ENCODE measurements around the gene RALGPS1.
A peak's percentile ranks its signal among the peaks of the same experiment; 100 is the strongest.

Gene RALGPS1

DNA sequence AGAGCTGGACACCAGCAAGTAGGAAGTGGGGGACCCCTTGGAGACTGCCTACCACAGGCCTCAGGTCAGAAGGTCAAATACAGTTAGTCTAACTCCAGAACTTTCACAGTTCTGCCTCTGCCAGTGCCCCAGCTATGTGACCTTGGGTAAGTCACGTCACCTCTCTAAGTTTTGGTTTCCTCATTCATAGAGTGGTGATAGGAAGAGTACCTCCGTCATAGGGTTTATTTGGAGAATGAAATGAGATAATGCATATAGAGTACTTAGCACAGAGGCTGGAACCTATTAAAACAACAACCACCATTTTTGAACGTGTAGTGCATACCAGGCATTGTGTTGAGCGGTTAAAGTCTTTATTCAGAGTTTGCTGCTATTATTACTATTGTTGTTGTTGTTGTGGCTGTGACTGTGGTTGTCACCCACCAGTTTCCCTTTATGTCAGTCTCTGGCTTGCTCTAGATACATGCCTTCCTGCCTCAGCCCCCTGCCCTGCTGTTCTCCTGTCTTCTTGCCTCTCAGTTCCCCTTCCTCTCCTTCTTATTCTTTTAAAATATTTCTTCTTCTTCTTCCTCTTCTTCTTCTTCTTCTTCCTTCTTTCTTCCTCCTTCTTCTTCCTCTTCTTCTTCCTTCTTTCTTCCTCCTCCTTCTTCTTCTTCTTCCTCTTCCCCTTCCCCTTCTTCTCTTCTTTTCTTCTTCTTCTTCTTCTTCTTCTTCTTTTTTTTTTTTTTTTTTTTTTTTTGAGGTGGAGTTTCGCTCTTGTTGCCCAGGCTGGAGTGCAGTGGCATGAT lies 67.8 kb downstream of the RALGPS1 start:
- no peaks in the 10 kb centered on the region for H3K27me3 ChIP-seq (ENCODE audit: control insufficient read depth, insufficient read depth, low read length)
- no peaks in the 10 kb centered on the region for H3K79me2 ChIP-seq
- no peak overlapping the region for H3K9ac ChIP-seq
- no peak overlapping the region for H2AFZ ChIP-seq
- H3K4me3 ChIP-seq (ENCODE audit: low read depth, low read length), result no peak overlapping the region
- H3K27ac ChIP-seq, result no peak overlapping the region
- no peak overlapping the region for H3K4me2 ChIP-seq (ENCODE audit: low read length)
- H3K36me3 ChIP-seq (ENCODE audit: control insufficient read depth, insufficient read depth, low read length), result no peaks in the 10 kb centered on the region
- TF ChIP-seq, protein P1, sequence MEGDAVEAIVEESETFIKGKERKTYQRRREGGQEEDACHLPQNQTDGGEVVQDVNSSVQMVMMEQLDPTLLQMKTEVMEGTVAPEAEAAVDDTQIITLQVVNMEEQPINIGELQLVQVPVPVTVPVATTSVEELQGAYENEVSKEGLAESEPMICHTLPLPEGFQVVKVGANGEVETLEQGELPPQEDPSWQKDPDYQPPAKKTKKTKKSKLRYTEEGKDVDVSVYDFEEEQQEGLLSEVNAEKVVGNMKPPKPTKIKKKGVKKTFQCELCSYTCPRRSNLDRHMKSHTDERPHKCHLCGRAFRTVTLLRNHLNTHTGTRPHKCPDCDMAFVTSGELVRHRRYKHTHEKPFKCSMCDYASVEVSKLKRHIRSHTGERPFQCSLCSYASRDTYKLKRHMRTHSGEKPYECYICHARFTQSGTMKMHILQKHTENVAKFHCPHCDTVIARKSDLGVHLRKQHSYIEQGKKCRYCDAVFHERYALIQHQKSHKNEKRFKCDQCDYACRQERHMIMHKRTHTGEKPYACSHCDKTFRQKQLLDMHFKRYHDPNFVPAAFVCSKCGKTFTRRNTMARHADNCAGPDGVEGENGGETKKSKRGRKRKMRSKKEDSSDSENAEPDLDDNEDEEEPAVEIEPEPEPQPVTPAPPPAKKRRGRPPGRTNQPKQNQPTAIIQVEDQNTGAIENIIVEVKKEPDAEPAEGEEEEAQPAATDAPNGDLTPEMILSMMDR (IDR thresholded peaks at IDR 0.05), result no peak
- H3K4me1 ChIP-seq, result peaks cover 28% of the 10 kb centered on the region
- H3K9me3 ChIP-seq (ENCODE audit: control insufficient read depth, low read length), result no peaks in the 10 kb centered on the region

DNA sequence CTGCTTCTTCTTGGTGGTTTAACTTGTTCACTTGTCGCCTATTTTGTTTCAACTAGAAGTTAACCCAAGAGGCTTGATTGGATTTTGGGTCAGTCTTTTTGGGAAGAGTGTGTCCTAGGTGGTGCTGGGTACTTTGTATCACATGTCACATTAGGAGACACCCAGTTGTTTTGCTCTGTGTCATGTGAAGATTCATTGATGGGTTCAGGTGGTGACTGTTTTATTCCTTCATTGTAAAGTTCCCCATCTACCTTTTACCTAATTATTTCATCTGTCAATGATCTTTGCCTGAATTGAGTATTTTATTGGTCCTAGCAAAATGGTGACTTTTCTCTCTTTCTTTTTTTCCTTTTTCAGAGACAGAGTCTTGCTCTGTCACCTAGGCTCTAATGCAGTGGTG lies 69.2 kb downstream of the RALGPS1 start:
- Histone ChIP-seq H3K9ac (no peak overlapping the region), H3K4me3 (ENCODE audit: low read depth, low read length) (no peak overlapping the region), H3K4me1 (peaks cover 25% of the 10 kb centered on the region), H3K36me3 (ENCODE audit: control insufficient read depth, insufficient read depth, low read length) (no peaks in the 10 kb centered on the region), H3K4me2 (ENCODE audit: low read length) (no peak overlapping the region), H3K27ac (no peak overlapping the region), H3K9me3 (ENCODE audit: control insufficient read depth, low read length) (no peaks in the 10 kb centered on the region), H3K79me2 (no peaks in the 10 kb centered on the region), H2AFZ (no peak overlapping the region), H3K27me3 (ENCODE audit: control insufficient read depth, insufficient read depth, low read length) (no peaks in the 10 kb centered on the region)
- TF ChIP-seq, protein P1 (IDR thresholded peaks at IDR 0.05), result no peak

DNA sequence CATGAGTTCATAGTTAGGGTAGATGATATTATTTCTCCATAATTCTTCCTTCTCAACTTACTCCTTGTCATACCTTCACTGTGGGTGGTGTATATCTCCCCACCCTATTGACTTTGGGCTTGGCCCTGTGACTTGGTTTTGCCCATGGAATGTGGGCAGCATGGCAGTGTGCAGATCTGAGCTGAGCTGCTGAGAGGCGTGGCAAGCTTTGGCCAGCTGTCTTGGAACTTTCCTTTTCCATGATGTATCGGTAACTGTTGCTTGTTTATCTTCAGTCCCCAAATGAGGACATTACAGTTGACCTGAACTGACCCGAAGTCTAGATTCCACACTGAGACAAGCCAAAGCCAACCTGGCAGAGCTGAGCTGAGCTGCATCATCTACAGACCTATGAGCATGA lies 70.4 kb downstream of the RALGPS1 start:
- Histone ChIP-seq H3K4me2 (ENCODE audit: low read length) (no peak overlapping the region), H2AFZ (no peak overlapping the region), H3K36me3 (ENCODE audit: control insufficient read depth, insufficient read depth, low read length) (no peaks in the 10 kb centered on the region), H3K9me3 (ENCODE audit: control insufficient read depth, low read length) (no peaks in the 10 kb centered on the region), H3K4me1 (peaks cover 18% of the 10 kb centered on the region), H3K27me3 (ENCODE audit: control insufficient read depth, insufficient read depth, low read length) (no peaks in the 10 kb centered on the region), H3K79me2 (no peaks in the 10 kb centered on the region), H3K4me3 (ENCODE audit: low read depth, low read length) (no peak overlapping the region), H3K9ac (no peak overlapping the region), H3K27ac (peak overlapping the region; percentile 73)
- TF ChIP-seq, protein P1 (IDR thresholded peaks at IDR 0.05), result no peak

DNA sequence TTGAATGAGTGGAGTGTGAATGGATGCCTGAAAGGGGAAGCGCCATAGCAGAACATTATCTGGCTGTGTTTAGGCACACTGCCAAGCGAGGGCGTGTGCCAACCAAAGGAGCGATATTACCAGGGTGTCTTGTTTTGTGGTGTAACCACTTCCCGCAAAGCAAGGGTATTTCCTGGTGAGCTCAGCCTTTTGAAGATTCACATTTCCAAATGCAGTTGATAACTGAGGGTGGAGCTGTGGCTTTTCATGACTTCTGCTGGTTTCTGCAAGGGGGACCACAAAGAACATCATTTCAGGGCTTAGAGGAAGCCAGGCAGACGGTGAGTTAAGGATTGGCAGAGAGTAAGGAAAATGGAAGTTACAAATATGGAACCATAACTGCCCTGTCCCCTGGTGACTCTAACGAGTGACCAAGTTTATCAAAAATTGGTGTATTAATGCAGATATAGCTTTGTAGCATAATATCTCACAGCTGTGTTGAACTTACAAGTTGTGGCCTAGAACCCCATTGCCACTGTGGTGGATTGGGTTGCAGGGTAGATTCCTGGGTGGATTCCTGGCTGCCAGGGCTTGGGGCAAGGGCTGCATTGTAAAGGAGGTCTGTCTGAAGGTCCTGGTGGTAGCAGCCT lies 71.4 kb downstream of the RALGPS1 start:
- Histone ChIP-seq H3K27ac (peak overlapping the region; percentile 73), H3K36me3 (ENCODE audit: control insufficient read depth, insufficient read depth, low read length) (no peaks in the 10 kb centered on the region), H3K4me3 (ENCODE audit: low read depth, low read length) (no peak overlapping the region), H3K9ac (no peak overlapping the region), H3K4me1 (peaks cover 14% of the 10 kb centered on the region), H3K4me2 (ENCODE audit: low read length) (peak overlapping the region; percentile 26), H2AFZ (no peak overlapping the region), H3K9me3 (ENCODE audit: control insufficient read depth, low read length) (no peaks in the 10 kb centered on the region), H3K79me2 (no peaks in the 10 kb centered on the region), H3K27me3 (ENCODE audit: control insufficient read depth, insufficient read depth, low read length) (no peaks in the 10 kb centered on the region)
- TF ChIP-seq, protein P1 (IDR thresholded peaks at IDR 0.05), result no peak

Measured in parathyroid adenoma (tissue), 2 donors.